Measurements from ENCODE around the gene METTL15.

- TF ChIP-seq POLR2A (IDR thresholded peaks at IDR 0.05) (no peak), CTCF (IDR thresholded peaks at IDR 0.05) (no peak)
Observed at GRCh38 chr11:28140689-28141455, 32.7 kb downstream of the METTL15 start.
